Upper lobe of right lung (tissue), 1 donor: Measurements from ENCODE around the gene SLC22A2. TPM values are rescaled to one million over a fixed set of nuclear protein-coding genes. Genes with fewer than 3 reads are reported as not detected.

Experiments used
- ATAC-seq: fragments of 200-7000 bp; cut with Tn5 transposase; one replicate; pipeline ENCODE4 v1.9.1; 2020; ENCODE audit warnings: mild to moderate bottlenecking, moderate library complexity
- DNase-seq: peaks from one replicate; pipeline ENCODE4 v3.0.0-alpha.2; 2020
- H3K27ac ChIP-seq: fragments of 200-600 bp; one replicate; pipeline ENCODE4 v1.8.0; 2022
- H3K27me3 ChIP-seq: fragments of 200-600 bp; one replicate; pipeline ENCODE4 v1.8.0; 2022; ENCODE audit warnings: mild to moderate bottlenecking
- H3K36me3 ChIP-seq: fragments of 200-600 bp; one replicate; pipeline ENCODE4 v1.8.0; 2022
- H3K4me1 ChIP-seq: fragments of 200-600 bp; one replicate; pipeline ENCODE4 v1.8.0; 2022
- H3K4me3 ChIP-seq: fragments of 200-600 bp; one replicate; pipeline ENCODE4 v1.8.0; 2022; ENCODE audit warnings: mild to moderate bottlenecking
- H3K9me3 ChIP-seq: fragments of 200-600 bp; one replicate; pipeline ENCODE4 v1.8.0; 2022
- CTCF ChIP-seq: fragments of 200-600 bp; IDR thresholded peaks from one replicate; pipeline ENCODE4 v1.8.0; 2022; ENCODE audit warnings: antibody characterized with exemption
- intact Hi-C: fragments of 100-400 bp; cut with DNase I; formaldehyde crosslinking; loops from one replicate; pipeline ENCODE4 v1.11.0; 2022
- total RNA-seq: library from RNA; stranded (reverse); fragmentation: NEBNext Ultra II Directional; extraction: Animal tissue kit (Norgen Biotek cat#: 25700); gene quantifications from one replicate; pipeline ENCODE4 v1.2.1, GENCODE V29; 2021
- donor health status: DM: no; HTN: yes; CAD: no; lungs with severe emphysema.

SLC22A2 gene
- total RNA-seq, 1 donor from 2014 or later: not detected

GRCh38 chr6:160269023-160269521 lies 10.5 kb upstream of the SLC22A2 start:
- intact Hi-C loops: no loop called here
- H3K4me1 ChIP-seq: no peaks in the 10 kb centered on the region
- DNase-seq: no peak
- H3K27me3 ChIP-seq: no peaks in the 10 kb centered on the region
- H3K36me3 ChIP-seq: no peaks in the 10 kb centered on the region
- H3K27ac ChIP-seq: no peak overlapping the region
- no peak for TF ChIP-seq CTCF
- no peaks in the 10 kb centered on the region for H3K9me3 ChIP-seq
- no peak overlapping the region for H3K4me3 ChIP-seq
- ATAC-seq: no peak

- H3K36me3 ChIP-seq: no peaks in the 10 kb centered on the region
These were observed 8.5 kb upstream of the SLC22A2 start for GRCh38 chr6:160267102-160267501.

GRCh38 chr6:160265869-160266476 lies 7.4 kb upstream of the SLC22A2 start:
- H3K27me3 ChIP-seq: no peaks in the 10 kb centered on the region
- H3K27ac ChIP-seq: no peak overlapping the region
- ATAC-seq (no peak), DNase-seq (no peak)
- no peaks in the 10 kb centered on the region for H3K4me1 ChIP-seq
- no peak overlapping the region for H3K4me3 ChIP-seq
- TF ChIP-seq CTCF: no peak
- no peaks in the 10 kb centered on the region for H3K9me3 ChIP-seq
- H3K36me3 ChIP-seq: no peaks in the 10 kb centered on the region
- intact Hi-C loops: no loop called here

More at GRCh38 chr6:160267102-160267501, 8.5 kb upstream of the SLC22A2 start:
- intact Hi-C loops: no loop called here
- Histone ChIP-seq H3K27me3 (no peaks in the 10 kb centered on the region), H3K27ac (no peak overlapping the region), H3K9me3 (no peaks in the 10 kb centered on the region), H3K4me3 (no peak overlapping the region), H3K4me1 (no peaks in the 10 kb centered on the region)
- no peak for DNase-seq
- no peak for TF ChIP-seq CTCF
- ATAC-seq: no peak

GRCh38 chr6:160264061-160264612 lies 5.5 kb upstream of the SLC22A2 start:
- no peaks in the 10 kb centered on the region for H3K27me3 ChIP-seq
- intact Hi-C loops: no loop called here
- DNase-seq: no peak
- no peaks in the 10 kb centered on the region for H3K9me3 ChIP-seq
- no peak for ATAC-seq
- H3K27ac ChIP-seq: no peak overlapping the region
- no peaks in the 10 kb centered on the region for H3K36me3 ChIP-seq
- H3K4me1 ChIP-seq: no peaks in the 10 kb centered on the region
- no peak for TF ChIP-seq CTCF
- H3K4me3 ChIP-seq: no peak overlapping the region

- Histone ChIP-seq H3K4me1 (no peaks in the 10 kb centered on the region), H3K4me3 (no peak overlapping the region), H3K36me3 (no peaks in the 10 kb centered on the region), H3K27me3 (no peaks in the 10 kb centered on the region), H3K9me3 (no peaks in the 10 kb centered on the region), H3K27ac (no peak overlapping the region)
- DNase-seq (no peak), ATAC-seq (no peak)
- intact Hi-C loops: no loop called here
- TF ChIP-seq CTCF: no peak
These were observed 4.7 kb upstream of the SLC22A2 start for GRCh38 chr6:160263196-160263939.
